Fibroblast of gingiva (primary cell): ENCODE data around the gene GTPBP4.

Experiments used
- DNase-seq: peaks from one replicate; pipeline ENCODE4 v3.0.0-alpha.2; 2011; ENCODE audit warnings: low read depth

The GTPBP4 gene

DNA sequence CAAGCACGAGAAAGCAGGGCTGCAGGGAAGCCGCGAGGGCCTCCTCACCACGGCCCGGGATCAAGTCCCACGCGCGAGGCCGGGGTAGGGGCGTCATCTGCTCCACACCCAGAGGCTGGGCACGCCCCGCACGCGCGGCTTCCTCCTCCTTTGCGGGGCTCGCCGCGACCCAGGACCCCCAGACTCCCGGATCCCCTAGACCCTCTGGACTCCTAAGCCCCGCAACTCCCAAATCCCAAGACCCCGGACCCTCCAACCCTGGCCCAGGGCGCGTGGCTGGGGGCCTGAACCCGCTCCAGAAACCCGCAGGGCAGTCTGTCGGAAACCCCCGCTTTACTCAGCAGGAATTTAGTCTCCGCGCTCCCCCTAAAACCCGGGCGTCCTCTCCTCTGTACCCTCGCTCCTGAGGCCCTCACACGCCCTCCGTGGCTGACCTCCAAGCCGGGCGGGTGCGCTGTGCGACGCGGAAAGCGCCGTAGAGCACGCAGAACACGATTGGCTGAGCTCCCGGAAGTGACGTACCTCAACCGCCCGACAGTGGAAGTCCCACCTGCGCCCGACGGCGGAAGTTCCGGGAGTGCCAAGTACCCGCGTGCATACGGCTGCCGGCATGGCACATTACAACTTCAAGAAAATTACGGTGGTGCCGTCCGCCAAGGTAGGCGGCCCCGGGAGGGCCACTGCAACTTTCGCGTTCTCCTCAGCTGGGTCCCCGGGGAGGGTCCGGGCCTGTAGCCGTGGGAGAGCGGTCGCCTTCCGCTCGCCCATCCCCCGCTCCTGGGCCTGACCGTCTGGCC is at the start of gene GTPBP4:
Gene GTPBP4 (plus strand): TSS at position 565 of the 797 bp plus-strand sequence. CDS start 46 bp downstream, at position 611.
- peak; percentile 97 for DNase-seq

DNA sequence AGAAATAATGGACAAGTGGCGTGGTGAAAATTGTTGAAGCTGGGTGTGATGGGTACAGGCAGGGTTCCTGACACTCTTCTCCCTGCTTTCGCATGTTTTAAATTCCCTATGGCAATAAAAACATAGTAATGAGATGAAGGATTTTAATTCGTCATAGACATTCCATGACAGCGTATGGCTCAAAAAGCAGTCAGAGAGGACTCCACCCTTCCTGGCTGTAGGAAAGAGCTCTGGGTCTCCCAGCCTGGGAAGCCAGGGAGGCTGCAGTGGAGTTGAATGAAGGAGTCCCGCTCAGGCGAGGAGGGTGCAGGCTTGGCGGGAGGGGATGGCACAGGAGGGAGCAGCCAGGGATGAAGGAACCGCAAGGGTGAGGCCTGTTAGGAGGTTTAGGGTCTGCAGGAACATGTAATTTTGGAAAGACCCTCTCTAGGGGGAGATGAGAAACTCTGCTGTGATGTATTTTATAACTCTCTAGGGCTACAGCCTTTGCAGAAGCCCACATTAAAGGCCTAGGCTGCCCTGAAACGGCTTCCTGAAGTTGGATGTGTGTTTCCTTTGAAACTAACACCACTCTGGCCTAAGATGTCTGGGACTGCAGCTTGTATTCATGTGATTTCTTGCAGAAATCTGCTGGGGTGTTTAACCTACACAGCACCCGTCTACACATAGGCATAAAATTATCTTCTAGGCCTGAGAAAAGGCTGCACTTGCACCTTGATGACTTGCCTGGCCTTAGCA is 49.1 kb upstream of the GTPBP4 start:
- no peak for DNase-seq

DNA sequence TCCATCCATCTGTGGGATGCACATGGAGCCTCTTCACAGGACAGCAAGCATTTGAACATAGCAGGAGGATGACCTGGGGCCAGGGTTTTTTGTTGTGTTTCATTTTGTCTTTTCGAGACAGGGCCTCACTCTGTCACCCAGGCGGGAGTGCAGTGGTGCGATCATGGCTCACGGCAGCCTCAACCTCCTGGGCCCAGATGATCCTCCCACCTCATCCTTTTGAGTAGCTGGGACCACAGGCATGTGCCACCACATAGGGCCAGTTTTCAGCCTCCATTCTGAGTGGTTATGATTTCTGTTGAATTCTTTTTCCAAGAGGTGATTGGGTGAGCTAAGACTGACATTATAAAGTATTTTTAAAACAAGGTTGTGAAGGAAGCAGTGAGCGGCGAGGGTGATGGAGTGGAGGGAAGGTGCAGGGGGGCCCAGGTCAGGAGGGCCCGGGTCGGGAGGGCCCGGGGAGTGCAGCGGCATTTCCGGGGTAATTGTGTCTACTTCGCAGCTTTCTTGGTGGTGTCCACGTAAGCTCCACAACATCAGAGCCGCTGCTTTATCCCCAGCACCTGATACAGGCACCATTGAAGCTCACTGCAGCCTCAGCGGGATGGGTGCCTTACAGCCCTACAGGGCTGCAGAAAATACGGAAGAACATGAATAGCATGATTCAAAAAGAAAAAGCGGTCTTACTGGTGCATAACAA is 44.8 kb upstream of the GTPBP4 start:
- DNase-seq: no peak

DNA sequence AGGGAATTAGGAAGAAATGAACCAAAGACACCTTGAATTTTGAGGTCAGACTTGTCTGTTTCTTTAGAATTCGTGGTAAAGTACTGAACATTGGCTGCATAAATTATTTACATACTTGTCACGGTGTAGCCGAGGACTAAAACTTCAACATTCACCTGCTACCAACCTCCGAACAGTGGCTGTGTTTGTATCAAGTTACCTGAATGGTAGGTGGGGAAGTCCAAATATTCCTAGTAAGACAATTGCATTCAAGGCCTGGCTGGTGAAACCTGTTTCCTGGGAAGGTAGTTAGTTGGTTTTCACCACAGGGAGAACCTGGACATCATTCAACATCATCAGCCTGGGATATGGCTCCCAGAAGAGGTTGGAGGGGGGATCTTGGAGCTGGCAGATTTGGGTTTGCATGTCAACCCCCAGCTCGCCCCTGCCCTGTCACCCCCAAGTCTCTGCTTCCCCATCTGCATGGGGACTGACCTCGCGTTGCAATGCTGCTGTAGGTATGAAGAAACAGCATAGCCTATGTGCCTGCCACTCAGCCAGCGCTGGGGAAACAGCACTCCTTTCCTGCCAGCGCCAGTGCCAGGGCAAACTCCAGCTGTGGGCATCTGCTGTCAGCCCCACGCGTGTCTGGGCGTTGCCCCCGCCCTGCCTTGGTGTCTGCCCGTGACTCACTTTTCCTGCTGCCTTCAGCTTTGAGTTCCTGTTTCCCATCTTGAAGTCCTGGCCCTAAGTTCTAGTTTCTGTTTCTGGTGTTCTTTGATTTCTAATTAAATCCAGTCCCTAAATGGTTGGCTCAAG is 44.0 kb upstream of the GTPBP4 start:
- peak; percentile 82 for DNase-seq

DNA sequence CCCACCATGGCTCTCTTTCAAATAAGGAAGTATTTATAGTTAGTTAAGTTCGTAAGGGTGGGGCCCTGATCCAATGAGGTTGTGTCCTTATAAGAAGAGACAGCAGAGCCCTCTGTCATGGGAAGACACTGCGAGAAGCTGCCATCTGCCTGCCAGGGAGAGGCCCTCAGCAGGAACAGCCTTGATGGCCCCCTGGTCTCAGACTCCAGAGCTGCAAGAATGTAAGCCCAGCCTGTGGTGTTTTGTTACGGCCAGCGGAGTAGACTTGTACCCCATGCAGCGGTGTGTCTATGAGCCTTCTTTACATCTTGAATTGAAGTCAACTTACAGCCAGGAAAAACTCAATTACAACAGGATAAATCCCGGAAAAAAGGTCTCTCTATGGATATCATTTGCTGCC is 42.5 kb upstream of the GTPBP4 start:
- no peak for DNase-seq

- no peak for DNase-seq
These were observed 41.2 kb upstream of the GTPBP4 start for GRCh38 chr10:947051-947450.

GRCh38 chr10:947881-948280 is 40.4 kb upstream of the GTPBP4 start:
- DNase-seq: no peak

GRCh38 chr10:948347-948746 is 39.9 kb upstream of the GTPBP4 start:
- no peak for DNase-seq

GRCh38 chr10:949446-949845 is 38.8 kb upstream of the GTPBP4 start:
- DNase-seq: no peak

DNA sequence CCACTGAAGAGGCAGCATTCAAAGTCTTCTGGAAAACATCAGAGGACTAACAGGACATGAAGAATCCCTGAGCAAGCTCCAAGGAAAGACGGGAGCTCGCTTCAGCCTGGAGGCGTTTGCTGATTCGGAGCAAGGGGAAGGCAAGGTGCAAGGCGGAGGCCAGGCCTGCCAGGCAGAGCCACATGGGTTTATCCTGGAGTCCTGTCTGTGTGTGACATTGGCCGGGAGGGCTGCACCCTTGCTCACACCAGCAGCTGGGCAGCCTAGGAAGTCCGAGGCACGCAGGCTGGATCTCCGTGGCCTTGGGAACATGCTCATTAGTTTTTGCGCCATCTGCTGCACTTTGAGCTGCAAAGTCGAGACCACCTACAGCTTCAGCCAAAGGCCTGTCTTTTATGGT is 34.4 kb upstream of the GTPBP4 start:
- no peak for DNase-seq

- DNase-seq: no peak
These were observed 33.8 kb upstream of the GTPBP4 start for GRCh38 chr10:954396-954795.

DNA sequence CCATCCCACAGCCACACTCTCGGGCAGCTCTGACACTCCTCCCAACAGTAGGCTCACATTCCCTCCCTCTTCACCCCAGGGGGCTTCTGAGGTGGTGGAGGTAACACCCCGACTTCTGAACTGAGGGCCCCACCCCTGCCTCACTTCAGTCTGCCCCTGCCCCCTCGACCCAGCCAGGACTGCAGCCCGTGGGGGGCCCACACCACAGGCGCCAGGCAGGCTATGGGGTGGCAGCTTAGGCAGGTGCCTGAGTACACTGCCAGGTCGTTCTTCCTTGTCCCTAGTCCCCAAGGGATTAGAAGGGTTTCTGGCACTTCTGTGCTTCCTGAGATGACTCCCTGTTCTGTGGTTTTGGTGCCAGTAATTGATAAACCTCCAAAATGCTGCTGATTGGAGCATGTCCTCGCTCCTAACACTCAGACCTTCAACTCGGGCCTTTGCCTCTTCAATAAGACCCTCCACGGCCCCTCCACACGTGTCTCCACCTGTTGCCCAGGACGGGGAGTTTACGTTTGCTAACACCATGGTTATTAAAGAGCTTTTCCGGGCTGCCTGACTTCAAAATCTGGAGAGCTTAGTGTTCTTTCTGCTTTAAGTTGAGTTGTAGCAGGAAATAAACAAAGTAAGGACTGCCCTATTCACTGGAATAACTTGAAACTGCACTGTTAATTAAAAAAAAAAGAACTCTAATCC is 33.0 kb upstream of the GTPBP4 start:
- DNase-seq: no peak

GRCh38 chr10:955820-956217 is 32.4 kb upstream of the GTPBP4 start:
- DNase-seq: no peak

DNA sequence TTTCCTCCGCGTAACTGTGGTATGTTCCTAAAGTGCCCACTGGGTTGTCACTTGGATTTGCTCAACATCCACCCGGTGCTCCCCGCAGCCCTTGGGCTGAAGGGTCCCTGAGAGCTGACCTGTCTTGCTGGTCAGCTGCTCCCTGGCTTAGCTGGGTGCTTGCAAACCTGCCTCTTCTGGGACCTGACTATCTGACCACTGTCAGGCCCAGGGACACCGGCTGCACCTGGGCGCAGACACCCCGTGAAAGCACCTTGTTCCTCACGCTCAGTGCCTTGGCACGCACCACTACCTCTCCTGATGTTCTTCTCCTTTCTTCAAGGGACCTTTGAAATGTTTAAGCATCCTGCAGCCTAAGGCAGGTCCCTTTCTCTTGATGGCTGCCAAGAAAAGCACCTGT is 30.1 kb upstream of the GTPBP4 start:
- no peak for DNase-seq

- DNase-seq: no peak
These were observed 29.4 kb upstream of the GTPBP4 start for GRCh38 chr10:958856-959255.

- DNase-seq: no peak
These were observed 25.9 kb upstream of the GTPBP4 start for GRCh38 chr10:962342-962741.

- DNase-seq: no peak
These were observed 25.0 kb upstream of the GTPBP4 start for GRCh38 chr10:963186-963585.

GRCh38 chr10:963655-964054 is 24.6 kb upstream of the GTPBP4 start:
- no peak for DNase-seq

GRCh38 chr10:964321-964987 is 23.8 kb upstream of the GTPBP4 start:
- DNase-seq: peak; percentile 69

DNA sequence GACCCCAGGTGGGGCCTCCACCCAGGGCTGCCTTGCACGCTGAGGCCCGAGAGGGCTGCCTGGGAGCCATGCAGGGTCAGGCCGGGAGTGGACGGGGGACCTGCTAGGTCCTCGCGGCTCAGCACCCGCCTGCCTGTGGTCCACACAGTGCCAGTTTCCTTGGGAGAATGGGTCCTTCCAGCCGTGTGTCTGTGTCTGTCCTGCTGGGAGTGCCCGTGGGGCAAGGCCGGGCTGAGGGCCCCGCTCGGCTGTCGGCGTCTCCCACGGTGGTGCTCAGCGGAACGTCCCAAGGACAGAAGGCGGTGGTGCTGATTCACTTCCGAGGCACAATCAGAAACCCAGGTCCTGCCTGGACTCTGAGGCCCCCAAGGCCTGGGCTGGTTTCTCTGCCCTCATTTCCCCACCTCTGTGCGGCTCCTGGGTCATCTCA is 23.2 kb upstream of the GTPBP4 start:
- no peak for DNase-seq
